ENCODE measurements around the gene HRH3. TPM values are rescaled to one million over a fixed set of nuclear protein-coding genes. Genes with fewer than 3 reads are reported as not detected.

Gene HRH3
- polyA plus RNA-seq, 5 donors, result 0.06 TPM; not detected in 4

DNA sequence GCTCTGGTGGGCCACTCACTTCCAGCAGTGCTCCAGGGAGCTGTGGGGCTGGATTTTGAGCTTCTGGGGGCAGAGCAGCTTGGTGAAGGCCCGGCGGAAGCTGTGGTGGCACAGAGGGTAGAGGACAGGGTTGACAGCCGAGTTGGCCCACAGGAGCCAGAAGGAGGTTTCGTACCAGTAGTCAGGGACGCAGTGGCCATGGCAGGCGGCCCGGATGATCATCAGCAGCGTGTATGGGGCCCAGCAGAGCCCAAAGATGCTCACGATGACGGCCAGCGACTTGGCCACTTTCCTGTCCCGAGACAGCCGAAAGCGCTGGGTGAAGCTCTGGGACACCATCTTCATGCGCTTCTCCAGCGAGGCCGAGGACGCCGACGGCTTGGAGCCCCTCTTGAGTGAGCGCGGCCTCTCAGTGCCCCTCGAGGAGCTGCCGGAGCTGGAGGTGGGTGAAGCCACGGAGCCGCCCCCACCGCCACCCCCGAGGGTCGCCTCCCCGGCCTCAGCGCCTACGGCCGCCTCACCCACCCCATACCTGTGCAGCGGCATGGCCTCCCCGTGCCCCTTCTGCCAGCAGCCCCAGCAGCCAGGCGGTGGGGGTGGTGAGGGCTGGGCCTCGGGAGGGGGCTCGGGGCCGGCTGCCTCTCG is 4.0 kb downstream of the HRH3 start:
- no peak for DNase-seq

DNA sequence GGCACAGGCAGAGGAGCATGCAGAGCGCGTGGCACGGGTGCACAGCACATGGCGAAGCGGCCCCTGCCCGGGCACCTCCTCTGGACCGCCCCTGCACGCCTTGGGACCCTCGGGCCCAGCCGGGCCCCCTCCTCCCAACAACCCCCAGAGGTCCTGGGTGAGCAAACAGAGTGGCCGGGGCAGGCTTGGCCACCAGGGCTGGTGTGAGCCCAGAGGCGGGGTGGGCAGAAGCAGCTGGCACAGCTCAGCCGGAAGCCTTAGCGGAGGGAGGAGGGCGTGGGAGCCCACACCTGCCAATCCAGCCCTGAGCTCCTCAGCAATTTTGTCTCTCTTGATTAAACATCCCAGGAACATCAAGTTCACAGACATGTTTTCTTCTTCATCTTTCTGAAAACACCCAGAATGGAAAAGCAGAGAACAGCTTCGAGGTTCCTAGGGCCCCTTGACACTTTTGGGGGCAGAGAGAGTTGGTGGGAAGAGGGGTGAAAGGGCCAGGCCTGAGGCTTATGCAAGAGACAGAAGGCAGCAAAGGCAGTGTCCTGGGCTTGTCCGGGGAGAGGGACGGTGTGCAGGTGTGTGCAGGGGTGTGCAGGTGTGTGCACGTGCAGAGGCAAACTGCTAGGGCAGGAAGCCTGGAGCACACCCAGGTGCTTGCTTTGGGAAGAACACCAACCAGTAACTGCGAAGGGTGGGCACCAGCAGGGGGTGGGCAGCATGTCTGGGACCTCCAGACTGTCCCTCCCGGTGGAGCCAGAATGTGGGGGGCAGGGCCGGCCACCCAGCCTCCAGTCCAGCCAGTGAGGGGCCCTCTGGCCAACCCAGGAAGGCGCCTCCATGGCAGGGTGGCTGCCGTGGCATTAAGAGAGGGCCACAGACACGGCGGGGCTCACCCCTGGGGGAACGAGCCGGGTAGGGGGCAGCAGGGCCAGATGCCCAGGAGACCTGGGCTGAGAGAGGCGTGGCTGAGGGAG is 4.8 kb downstream of the HRH3 start:
- no peak for DNase-seq

DNA sequence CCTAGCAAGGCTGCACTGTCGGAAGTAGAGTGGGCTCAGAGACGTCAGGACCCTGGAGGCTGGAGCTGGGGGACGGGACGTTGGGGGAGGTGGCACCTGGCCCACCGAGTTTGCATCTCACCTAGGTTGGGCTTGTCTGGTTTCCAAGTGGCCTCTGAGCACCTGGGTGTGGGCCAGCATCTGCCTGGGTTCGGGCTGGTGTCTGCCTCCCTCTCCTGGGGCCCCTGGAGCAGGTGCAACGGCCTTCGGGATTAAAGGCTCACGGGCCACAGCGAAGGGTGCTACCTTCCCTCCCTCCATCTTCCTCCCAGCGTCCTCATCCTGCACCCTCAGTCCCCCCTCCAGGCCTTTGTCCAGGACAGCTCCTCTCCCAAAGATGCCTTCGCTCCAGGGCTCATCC is 6.0 kb downstream of the HRH3 start:
- no peak for DNase-seq

DNA sequence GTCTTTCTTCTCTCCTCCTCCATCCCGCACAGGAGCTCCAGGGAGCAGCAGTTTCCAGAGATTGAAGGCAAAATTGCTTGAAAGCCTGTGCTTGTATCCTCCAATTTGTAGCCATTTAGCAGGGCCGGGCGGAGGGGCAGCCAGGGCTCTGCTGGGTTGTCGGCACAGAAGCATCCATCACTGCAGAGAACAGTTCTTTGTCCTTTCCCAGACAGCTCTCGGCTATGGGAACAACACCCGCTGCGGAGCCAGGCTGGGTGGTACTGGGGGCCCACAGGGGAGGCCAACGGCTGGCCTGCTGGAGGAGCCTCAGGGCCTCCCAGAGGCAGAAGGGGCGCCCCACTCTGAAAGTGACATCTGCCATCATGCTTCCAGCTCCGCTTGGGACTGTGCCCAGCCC is 7.8 kb downstream of the HRH3 start:
- no peak for DNase-seq

DNA sequence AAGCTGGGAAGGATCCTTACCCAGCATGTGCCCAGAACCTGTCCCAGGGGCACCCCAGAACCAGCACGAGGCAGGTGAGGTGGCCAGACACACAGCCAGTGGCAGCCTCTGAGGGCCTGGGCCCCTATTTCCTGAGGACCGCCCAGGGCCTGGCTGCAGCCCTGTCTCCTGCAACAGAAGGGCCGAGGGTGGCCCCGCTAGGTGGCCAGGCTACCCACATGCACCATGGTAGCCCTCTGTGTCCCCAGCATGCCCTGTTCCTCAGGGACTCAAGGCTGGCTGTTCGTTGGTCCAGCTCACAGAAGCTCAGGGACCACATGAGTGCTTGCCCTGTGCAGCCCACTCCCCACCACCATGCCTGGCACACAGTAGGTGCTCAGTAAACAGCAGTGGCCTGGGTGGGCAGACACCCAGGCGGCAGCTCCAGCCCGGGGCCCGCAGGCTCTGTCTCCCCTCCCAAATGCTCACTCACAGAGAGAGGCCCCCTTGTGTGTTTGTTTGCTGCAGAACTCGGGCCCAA is 8.2 kb downstream of the HRH3 start:
- no peak for DNase-seq

DNA sequence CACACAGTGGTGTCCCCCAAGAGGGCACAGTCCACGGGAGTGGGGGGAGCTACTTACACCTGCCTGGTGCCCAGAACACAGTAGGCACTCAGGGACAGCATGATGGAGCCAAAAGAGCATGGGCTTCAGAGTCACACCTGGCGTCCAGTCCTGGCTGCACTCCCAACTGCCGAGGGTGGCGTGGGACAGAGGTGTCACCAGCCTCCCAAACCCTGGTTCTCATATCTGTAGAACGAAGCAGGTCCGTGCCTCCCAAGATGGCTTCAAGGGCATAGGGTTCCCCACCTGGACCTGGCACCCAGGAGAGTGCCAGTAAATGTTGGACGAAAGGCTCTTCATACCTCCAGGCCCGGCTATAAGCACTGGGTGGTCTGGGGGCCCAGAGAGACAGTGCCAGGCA is 8.9 kb downstream of the HRH3 start:
- DNase-seq, result no peak

DNA sequence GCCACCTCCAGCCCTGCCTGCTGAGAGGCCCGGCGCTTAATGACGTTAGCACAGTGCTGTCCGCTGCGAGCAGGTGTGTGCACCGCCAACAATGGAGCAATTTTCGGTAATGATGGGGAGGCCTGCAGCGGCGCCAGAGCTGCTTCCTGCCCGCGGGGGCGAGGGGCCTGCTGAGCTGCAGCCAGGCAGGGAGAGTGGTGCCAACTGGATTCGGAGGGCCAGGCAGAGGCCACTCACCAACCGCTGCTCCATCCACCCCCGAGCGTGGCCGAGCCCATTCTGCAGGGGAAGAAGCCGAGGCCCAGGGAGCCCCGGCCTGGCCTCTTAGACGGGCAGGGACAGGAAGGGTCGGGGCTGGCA is 9.6 kb downstream of the HRH3 start:
- DNase-seq, result no peak

DNA sequence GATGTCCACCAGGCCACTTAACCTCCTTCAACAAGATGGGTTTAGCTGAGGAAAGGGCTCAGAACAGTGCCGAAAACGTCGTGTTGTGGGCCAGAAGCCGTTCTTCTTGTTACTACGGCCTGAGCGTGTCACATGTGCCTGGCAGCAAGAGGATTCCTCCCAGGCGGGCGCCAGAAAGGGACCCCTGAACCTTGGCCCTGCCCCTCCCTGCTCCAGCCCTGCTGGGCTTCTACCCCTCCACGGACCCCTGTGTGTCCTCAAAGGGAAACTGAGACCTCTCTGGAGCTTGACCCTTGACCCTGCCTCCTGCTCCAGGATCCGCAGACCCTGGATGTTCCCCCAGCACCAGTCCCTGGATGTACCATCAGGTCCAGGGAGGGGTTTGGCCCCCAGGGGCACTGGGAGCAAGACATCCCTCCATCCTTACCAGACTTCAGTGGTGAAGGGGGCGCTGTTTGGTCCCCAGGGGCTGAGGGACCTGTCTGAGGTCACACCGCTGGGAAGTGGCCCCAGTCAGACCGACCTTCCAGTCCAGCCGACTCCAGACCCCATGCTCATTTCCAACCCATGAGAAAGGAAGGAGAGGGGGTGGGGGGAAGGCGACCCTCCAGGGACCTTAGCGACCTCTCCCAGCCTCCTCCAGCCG is 10.1 kb downstream of the HRH3 start:
- DNase-seq, result no peak

DNA sequence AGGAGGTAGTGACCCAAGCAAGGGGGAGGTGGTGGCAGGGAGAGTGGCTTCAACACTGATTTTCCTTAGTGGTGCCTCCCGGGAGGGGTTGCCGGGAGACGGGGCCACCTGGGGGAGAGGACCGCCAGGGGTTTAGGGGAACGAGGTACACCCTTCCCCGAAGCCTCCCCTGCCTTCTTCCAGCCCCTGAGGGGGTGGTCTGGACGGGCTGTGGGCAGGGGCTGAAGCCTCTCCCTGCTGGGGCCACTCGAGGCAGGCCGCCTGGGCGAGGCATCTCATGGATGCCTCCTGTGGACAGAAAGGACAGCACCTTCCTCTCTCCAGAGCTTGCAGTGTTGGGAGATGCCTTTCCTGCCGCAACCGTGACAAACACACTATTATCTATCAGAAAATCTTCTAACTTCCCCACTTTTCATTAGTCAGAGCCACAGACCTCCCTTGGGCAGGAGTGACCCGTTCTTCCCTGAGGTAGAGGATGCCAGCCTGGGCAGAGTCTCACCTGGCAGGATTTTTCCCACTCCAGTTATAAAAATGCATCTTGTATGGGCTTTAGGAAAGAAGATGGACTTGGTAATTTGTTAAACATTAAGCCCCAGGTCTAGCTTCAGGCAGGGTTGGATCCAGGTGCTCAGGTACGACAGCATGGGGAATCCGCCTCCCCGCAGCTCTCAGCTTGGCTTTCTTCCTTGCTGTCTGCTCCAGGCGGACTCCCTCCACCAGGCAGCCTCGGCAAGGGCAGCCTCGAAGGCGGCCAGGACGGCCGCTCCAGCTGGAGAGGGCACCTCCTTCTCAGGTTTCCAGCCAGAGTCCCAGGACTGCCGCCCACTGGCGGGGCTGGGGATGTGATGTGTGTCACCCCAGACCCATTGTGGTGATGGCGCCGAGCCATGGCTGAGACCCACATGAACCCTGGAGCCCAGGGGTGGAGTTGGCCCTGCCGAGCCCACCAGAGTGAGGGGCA is 11.0 kb downstream of the HRH3 start:
- DNase-seq, result no peak

DNA sequence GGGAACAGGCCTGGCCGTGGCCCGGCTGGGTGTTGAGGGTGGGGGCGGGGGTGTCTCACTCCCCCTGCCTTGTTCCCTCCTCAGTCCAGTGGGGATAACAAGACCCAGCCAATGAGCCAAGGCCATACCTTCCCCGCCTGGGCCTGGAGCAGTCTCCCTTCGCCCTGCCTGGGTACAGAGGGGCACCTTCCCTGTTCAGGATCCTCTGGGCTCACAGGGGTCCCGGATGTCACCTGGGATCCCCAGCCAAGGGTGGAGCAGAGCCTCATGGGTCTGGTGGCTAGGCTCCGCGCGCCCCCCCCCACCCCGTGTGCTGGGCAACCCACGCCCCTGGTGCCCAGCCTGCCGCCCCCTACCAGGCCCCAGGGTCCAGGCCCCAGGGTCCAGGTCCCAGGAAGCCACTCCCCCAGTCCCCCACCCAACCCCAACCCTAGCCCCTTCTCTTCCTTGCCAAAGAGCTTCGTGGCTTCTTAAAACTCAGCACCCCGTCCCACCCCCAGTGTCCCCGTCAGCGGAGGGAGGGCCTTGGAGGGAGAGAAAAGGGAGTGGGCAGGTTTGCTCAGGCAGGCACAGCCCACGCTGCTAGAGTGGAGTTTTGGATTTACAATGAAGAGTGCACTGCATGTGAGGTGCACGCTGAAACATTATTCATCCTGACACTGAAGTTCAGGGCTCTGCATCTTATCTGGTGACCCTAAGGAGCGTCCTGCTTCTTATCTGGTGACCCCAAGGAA is 11.8 kb downstream of the HRH3 start:
- DNase-seq, result no peak

DNA sequence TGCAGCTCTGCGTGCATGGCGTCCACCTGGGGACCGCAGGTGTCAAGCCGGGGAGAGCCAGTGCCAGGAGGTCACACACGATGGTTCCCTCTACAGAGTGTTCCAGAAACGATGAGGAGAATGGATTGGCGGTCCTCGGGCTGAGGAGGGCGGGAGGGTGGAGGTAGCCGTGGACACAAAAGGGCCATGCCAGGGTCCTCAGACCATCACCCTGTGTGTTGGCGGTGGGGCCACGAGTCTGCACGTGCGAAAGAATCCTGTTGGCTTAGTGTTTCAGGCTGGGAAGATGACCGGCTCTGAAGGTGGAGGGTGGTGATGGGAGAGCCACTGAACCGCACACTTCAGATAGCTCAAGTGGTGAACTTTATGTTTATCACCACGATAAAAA is 13.7 kb downstream of the HRH3 start:
- DNase-seq, result no peak

DNA sequence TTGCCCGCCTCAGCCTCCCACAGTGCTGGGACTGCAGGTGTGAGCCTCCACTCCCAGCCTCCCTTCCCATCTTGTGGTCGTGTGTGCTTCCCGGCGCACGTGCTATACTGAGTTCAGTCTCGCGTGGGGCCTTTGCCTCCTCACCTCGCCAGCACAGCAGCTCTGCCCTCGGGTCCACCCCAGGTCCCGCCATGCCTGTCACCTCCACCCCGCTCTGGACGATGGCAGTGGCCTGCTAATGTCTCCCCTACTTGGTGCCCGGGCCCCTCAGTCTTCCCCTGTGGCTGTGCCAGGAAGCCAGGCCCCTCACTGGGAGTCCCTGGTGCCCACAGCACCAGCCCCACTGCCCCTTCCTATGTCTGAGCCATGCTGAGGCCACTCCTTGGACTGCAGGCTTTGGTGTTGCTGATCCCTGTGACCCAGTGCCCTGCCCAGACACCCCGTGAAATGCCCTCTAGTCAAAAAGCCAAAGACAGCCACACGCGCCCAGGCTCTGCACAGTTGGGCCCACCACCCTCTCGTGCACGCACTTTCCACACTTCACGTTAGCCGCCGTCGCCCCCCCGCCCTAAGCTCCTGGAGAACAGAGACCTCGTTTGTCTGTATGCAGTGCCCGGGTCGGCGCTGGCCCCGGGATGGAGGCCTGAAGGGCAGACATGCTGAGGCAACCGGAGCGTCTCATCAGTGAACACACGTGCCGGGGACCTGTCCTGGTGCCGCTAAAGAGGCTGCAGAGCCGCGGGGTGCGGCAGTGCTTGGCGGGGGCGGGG is 14.3 kb downstream of the HRH3 start:
- no peak for DNase-seq

DNA sequence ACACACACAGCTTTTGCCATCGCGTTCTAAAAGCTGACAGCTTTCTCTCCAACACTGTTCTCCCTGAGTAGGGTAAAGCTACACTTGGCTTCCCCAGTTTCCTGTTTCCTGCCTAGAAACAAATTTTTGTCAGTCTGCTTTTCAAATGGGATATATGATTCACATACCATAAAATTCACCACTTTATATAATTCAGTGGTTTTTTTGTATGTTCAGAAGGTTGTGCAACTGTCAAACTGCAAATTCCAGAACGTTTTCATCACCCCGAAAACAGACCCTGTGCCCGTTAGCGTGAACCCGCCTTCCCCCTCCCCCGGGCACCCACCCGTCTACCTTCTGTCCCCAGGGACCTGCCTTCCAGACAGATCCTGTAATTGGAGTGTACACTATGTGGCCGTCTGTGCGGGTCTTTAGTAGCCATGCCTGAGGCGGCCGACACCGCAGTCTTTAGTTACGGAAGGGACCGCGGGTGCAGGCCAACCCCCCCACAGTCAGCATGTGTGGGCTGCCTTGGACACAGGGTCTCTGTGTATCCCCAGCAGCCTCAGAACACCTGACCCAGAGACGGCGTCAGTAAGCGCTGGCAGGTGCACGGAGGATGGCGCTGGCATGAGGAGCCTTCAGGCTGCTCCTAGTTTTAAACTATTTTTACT is 16.6 kb downstream of the HRH3 start:
- no peak for DNase-seq

DNA sequence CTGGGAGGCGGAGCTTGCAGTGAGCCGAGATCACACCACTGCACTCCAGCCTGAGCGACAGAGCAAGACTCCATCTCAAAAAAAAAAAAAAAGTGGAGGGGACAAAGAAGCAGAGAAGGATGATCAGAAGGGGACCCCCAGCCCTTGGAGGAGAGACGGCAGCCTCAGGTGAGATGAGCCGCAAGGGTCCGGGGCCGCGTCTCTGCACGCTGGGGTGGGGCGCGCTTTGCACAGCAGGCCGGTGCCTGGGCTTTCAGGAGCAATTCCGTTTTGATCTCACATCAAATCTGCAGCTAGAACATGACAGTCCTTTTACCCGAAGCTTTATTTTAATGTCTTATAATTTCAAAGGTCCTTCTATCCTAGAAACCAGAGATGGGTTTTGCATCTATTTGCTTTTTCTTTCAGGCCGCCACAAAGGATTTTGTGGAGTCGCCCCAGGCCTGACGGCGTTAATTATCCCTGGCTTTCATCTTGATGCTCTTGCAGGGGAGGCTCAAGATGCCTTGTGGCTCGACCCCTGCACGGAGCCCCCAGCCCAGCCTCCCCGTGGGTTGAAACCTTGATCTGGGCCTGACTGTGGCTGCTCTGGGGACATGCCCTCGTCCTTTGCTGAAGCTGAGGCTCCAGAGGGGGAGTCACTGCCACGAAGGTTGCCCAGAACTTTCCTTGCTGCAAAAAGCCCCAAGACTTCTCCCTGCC is 17.3 kb downstream of the HRH3 start:
- DNase-seq, result no peak

DNA sequence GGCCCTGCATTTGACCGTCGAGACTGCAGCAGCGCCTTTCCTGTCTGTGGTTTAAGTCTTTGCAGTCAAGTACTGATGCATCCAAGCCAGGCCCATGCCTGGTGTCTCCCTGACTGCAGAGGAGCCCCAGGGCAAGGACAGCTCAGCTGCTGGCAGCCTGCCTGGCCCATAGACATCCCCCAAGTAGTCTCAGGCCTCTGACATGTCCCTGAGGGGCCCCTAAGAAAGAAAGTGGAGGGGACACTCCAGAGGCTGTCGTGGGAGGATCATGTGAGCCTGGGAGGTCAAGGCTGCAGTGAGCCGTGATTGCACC is 18.0 kb downstream of the HRH3 start:
- no peak for DNase-seq

DNA sequence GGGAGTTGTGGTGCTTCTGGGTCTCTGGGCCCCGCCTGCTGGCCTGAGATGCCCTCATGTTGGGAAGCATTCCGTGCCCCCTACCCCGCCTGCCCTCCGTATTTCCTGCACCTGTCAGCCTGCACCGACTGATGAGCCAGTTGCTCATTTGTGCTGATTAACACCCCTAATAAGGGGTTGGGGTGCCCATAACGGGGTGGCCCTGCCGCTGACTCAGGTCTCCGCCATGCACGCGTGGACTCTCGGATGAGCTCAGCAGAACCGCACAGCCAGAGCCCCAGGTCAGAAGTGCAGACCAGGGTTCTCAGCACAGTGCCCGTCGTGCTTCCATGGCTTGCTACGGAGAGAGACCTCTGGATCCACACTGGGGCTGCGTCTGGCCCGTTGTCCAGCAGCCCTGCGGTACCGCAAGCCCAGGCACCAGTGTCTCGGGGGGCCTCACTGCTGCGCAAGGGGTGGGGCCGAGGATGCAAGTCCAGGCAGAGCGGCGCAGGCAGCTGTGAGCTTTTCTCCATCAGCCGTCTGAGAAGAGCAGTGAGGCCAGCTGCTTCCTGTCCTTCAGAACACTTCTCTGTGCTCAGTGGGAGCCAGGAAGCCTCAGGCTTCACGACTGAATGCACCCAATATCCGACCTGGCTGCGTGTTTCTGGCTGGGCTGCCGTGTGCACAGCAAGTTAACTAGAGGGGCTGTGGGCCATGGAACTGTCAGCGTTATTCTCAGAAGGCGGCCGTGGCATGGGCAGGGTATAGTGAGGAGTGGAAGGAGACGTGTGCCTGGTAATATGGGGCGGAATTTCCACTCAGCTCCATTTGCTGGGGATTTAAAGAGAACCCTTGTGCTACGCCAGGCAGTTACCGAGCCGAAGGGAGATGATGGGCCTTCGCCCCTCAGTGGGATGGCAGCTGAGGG is 18.6 kb downstream of the HRH3 start:
- DNase-seq, result no peak

DNA sequence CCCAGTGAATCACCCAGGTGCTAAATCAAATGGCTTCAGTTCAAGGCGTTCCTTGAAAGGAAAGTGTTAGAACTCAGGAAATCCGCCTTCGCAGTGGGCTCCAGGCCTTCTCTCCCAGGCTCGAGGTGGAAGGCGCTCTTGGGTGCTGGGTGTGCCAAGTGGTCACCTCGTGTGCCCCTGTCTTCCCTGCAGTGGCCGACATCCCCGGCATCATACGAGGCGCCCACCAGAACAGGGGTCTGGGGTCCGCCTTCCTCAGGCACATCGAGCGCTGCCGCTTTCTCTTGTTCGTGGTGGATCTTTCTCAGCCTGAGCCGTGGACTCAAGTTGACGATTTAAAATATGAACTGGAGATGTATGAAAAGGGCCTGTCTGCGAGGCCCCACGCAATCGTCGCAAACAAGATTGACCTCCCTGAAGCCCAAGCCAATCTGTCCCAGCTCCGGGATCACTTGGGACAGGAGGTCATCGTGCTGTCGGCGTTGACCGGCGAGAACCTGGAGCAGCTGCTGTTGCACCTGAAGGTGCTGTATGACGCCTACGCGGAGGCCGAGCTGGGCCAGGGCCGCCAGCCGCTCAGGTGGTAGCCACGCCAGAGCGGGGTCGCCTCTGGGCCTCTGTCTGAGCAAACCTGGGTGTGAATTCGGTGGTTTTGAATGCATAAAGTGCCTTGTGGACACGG is 19.4 kb downstream of the HRH3 start:
- no peak for DNase-seq
